H9 (cell line): ENCODE results near the gene DNAJB6. TPM values are rescaled to one million over a fixed set of nuclear protein-coding genes. Genes with fewer than 3 reads are reported as not detected.

Experiments used
- DNase-seq: peaks from one replicate; pipeline ENCODE4 v3.0.0-alpha.2; 2017
- H2AFZ ChIP-seq: one replicate; pipeline ENCODE4 v1.6.1; 2013; ENCODE audit warnings: mild to moderate bottlenecking, low read length, control low read depth, moderate library complexity
- H2AK5ac ChIP-seq: 2 replicates; pipeline ENCODE4 v1.6.1; 2013; ENCODE audit warnings: low read length, control low read depth, mixed read lengths; ENCODE audit not compliant: insufficient read length
- H2BK120ac ChIP-seq: one replicate; pipeline ENCODE4 v1.6.1; 2013; ENCODE audit warnings: low read depth, mild to moderate bottlenecking, low read length, control low read depth, inconsistent platforms; ENCODE audit not compliant: poor library complexity, severe bottlenecking
- H2BK12ac ChIP-seq: 2 replicates; pipeline ENCODE4 v1.6.1; 2013; ENCODE audit warnings: low read length, control low read depth, mixed read lengths, low read depth; ENCODE audit not compliant: insufficient read length
- H2BK15ac ChIP-seq: 2 replicates; pipeline ENCODE4 v1.6.1; 2013; ENCODE audit warnings: low read depth, low read length, control low read depth
- H2BK20ac ChIP-seq: one replicate; pipeline ENCODE4 v1.6.1; 2013; ENCODE audit warnings: low read depth, mild to moderate bottlenecking, low read length, control low read depth, inconsistent platforms; ENCODE audit not compliant: poor library complexity, severe bottlenecking
- H2BK5ac ChIP-seq: 2 replicates; pipeline ENCODE4 v1.6.1; 2013; ENCODE audit warnings: low read length, control low read depth, mixed read lengths; ENCODE audit not compliant: insufficient read length
- H3K14ac ChIP-seq: 2 replicates; pipeline ENCODE4 v1.6.1; 2013; ENCODE audit warnings: low read length, control low read depth; ENCODE audit not compliant: insufficient read depth
- H3K18ac ChIP-seq: 2 replicates; pipeline ENCODE4 v1.6.1; 2013; ENCODE audit warnings: low read depth, mild to moderate bottlenecking, mixed read lengths, low read length, control low read depth; ENCODE audit not compliant: insufficient read length
- H3K23ac ChIP-seq: 2 replicates; pipeline ENCODE4 v1.6.1; 2013; ENCODE audit warnings: low read length, control low read depth, mixed read lengths, low read depth; ENCODE audit not compliant: insufficient read length
- H3K23me2 ChIP-seq: 2 replicates; pipeline ENCODE4 v1.6.1; 2013; ENCODE audit warnings: low read depth, mild to moderate bottlenecking, mixed read lengths, low read length, control low read depth; ENCODE audit not compliant: insufficient read length, poor library complexity, severe bottlenecking
- H3K27ac ChIP-seq: 2 replicates; pipeline ENCODE4 v1.5.1; 2013; ENCODE audit warnings: low read length, control low read depth, mixed read lengths, low read depth; ENCODE audit not compliant: insufficient read length
- H3K27me3 ChIP-seq: 2 replicates; pipeline ENCODE4 v1.6.1; 2013; ENCODE audit warnings: low read length, control low read depth, inconsistent platforms; ENCODE audit not compliant: insufficient read depth
- H3K4ac ChIP-seq: 2 replicates; pipeline ENCODE4 v1.6.1; 2013; ENCODE audit warnings: low read depth, mild to moderate bottlenecking, control low read depth, inconsistent platforms, low read length, moderate library complexity
- H3K4me1 ChIP-seq: 2 replicates; pipeline ENCODE4 v1.6.1; 2013; ENCODE audit warnings: low read length, control low read depth, inconsistent platforms; ENCODE audit not compliant: insufficient read depth
- H3K4me2 ChIP-seq: 2 replicates; pipeline ENCODE4 v1.6.1; 2013; ENCODE audit warnings: low read length, control low read depth, mixed read lengths; ENCODE audit not compliant: insufficient read length, insufficient read depth
- H3K56ac ChIP-seq: 2 replicates; pipeline ENCODE4 v1.6.1; 2013; ENCODE audit warnings: low read depth, mild to moderate bottlenecking, mixed read lengths, low read length, control low read depth; ENCODE audit not compliant: insufficient read length
- H3K79me1 ChIP-seq: 2 replicates; pipeline ENCODE4 v1.6.1; 2013; ENCODE audit warnings: low read depth, mild to moderate bottlenecking, moderate library complexity, low read length, control low read depth, inconsistent platforms; ENCODE audit not compliant: insufficient read depth, poor library complexity, severe bottlenecking
- H3K79me2 ChIP-seq: 2 replicates; pipeline ENCODE4 v1.6.1; 2013; ENCODE audit warnings: low read length, control low read depth, inconsistent platforms; ENCODE audit not compliant: insufficient read depth
- H3K9ac ChIP-seq: 2 replicates; pipeline ENCODE4 v1.6.1; 2013; ENCODE audit warnings: low read length, control low read depth, mixed read lengths; ENCODE audit not compliant: insufficient read length; ENCODE audit errors: extremely low read depth
- H3K9me3 ChIP-seq: one replicate; pipeline ENCODE4 v1.6.1; 2013; ENCODE audit warnings: low read depth, low read length, inconsistent platforms; ENCODE audit not compliant: control insufficient read depth
- H3T11ph ChIP-seq: one replicate; pipeline ENCODE4 v1.6.1; 2013; ENCODE audit warnings: mild to moderate bottlenecking, low read length, control low read depth, inconsistent platforms
- H4K20me1 ChIP-seq: one replicate; pipeline ENCODE4 v1.6.1; 2013; ENCODE audit not compliant: control insufficient read depth, insufficient read length, insufficient read depth
- H4K5ac ChIP-seq: 2 replicates; pipeline ENCODE4 v1.6.1; 2013; ENCODE audit warnings: low read depth, mild to moderate bottlenecking, mixed read lengths, low read length, control low read depth; ENCODE audit not compliant: insufficient read length
- H4K8ac ChIP-seq: replicated peaks from 2 replicates; pipeline ENCODE4 v1.6.1; 2013; ENCODE audit warnings: low read length, control low read depth, mixed read lengths, low read depth; ENCODE audit not compliant: insufficient read length
- H4K91ac ChIP-seq: 2 replicates; pipeline ENCODE4 v1.6.1; 2013; ENCODE audit warnings: low read depth, mild to moderate bottlenecking, moderate library complexity, mixed read lengths, low read length, control low read depth; ENCODE audit not compliant: insufficient read length
- H3K27ac Mint-ChIP-seq, 3 experiments: 2 replicates in 2 of 3; 3 replicates in 1 of 3; pipeline ENCODE4 v1.8.0; 2020 to 2021; ENCODE audit warnings: mixed read lengths in 3 of 3, mild to moderate bottlenecking in 1 of 3, moderate library complexity in 1 of 3
- H3K27me3 Mint-ChIP-seq: 2 replicates; pipeline ENCODE4 v1.8.0; 2021; ENCODE audit warnings: low read depth, mild to moderate bottlenecking, moderate library complexity, mixed read lengths
- H3K36me3 Mint-ChIP-seq, 3 experiments: 2 replicates in 2 of 3; 3 replicates in 1 of 3; pipeline ENCODE4 v1.8.0; 2020 to 2021; ENCODE audit warnings: low read depth in 3 of 3, mixed read lengths in 3 of 3; ENCODE audit not compliant: insufficient read depth in 1 of 3
- H3K4me1 Mint-ChIP-seq, 2 experiments: 2 replicates each; pipeline ENCODE4 v1.8.0; 2020; ENCODE audit warnings: mixed read lengths in 2 of 2
- H3K4me3 Mint-ChIP-seq, 2 experiments: 2 replicates in 1 of 2; 3 replicates in 1 of 2; pipeline ENCODE4 v1.8.0; 2020 to 2021; ENCODE audit warnings: mild to moderate bottlenecking in 2 of 2, mixed read lengths in 2 of 2, moderate library complexity in 1 of 2
- H3K9me3 Mint-ChIP-seq, 2 experiments: 2 replicates in 1 of 2; 3 replicates in 1 of 2; pipeline ENCODE4 v1.8.0; 2020; ENCODE audit warnings: mild to moderate bottlenecking in 2 of 2, mixed read lengths in 2 of 2, moderate library complexity in 1 of 2
- CTCF ChIP-seq: fragments of 200-600 bp; sonication (generic); conservative IDR thresholded peaks from 3 replicates; pipeline ENCODE4 v1.8.0; 2021; ENCODE audit warnings: antibody characterized with exemption, mild to moderate bottlenecking
- WGBS: extraction: QIAGEN DNeasy Blood & Tissue Kit; methylation state at CpG from one replicate; pipeline ENCODE4 v1.1.7; 2013; ENCODE audit warnings: missing lambda C conversion rate, low lambda C conversion rate, mixed read lengths; ENCODE audit not compliant: insufficient read length; ENCODE audit errors: extremely low coverage; 5-methylcytosine and 5-hydroxymethylcytosine counted together
- total RNA-seq: library from RNA; stranded (reverse); gene quantifications from 2 replicates; pipeline ENCODE4 v1.2.1, GENCODE V29; 2021

Gene DNAJB6
- total RNA-seq, 1 experiment from 2014 or later = 215 TPM

DNA sequence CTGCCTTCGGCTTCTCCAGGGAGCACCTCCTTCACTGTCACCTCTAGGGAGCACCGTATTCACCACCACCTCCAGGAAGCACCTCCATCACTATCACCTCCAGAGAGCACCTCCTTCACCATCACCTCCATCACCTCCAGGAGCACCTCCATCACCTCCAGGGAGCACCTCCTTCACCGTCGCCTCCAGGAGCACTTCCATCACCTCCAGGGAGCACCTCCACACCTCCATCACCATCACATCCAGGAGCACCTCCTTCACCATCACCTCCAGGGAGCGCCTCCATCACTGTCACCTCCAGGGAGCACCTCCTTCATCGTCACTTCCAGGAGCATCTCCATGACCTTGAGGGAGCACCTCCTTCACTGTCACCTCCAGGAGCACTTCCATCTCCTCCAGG is 102.3 kb downstream of the DNAJB6 start:
- Histone ChIP-seq H3K23ac (no peak overlapping the region), H3K27me3 (no peaks in the 10 kb centered on the region), H3K4me2 (no peak overlapping the region), H3K56ac (no peak overlapping the region), H2BK120ac (no peak overlapping the region), H2AFZ (no peak overlapping the region), H2BK12ac (no peak overlapping the region), H4K5ac (no peak overlapping the region), H3K23me2 (no peaks in the 10 kb centered on the region), H3T11ph (no peak overlapping the region), H3K79me2 (no peaks in the 10 kb centered on the region), H3K27ac (no peak overlapping the region), H4K8ac (no peak overlapping the region), H2BK20ac (no peak overlapping the region), H4K20me1 (no peaks in the 10 kb centered on the region), H2BK15ac (no peak overlapping the region), H3K4me1 (no peaks in the 10 kb centered on the region), H2BK5ac (no peak overlapping the region), H3K9ac (no peak overlapping the region), H3K9me3 (no peaks in the 10 kb centered on the region), H3K14ac (no peak overlapping the region), H4K91ac (no peak overlapping the region), H3K4ac (no peak overlapping the region), H2AK5ac (no peak overlapping the region), H3K79me1 (no peaks in the 10 kb centered on the region), H3K18ac (no peak overlapping the region)
- Mint-ChIP-seq H3K9me3 (peaks cover 21 to 36% of the 10 kb centered on the region in 2 experiments), H3K4me3 (no peak overlapping the region), H3K36me3 (peaks cover 0 to 11% (median 7%) of the 10 kb centered on the region in 3 experiments; a peak in 4 of 7 replicates), H3K4me1 (no peaks in the 10 kb centered on the region), H3K27ac (no peak overlapping the region), H3K27me3 (peaks cover 54% of the 10 kb centered on the region)
- no peak for TF ChIP-seq CTCF
- no CpG with 5 or more reads among the region's 6 CpGs for WGBS
- DNase-seq = no peak
